ENCODE measurements around the gene RNF14. TPM values are rescaled to one million over a fixed set of nuclear protein-coding genes. Genes with fewer than 3 reads are reported as not detected.

The RNF14 gene
- total and polyA plus RNA-seq, 12 donors = 21.6 to 185 (median 83.6) TPM

- Histone ChIP-seq H3K27me3 (no peaks in the 10 kb centered on the region), H3K27ac (peak overlapping the region; percentile 78 to 96 (median 93)), H3K4me1 (replicated peaks in 1 of 2) (peaks cover 17 to 20% of the 10 kb centered on the region in 2 donors), H3K4me3 (peak overlapping the region in 1 of 4 donors; percentile 90), H3K9me3 (replicated peaks in 1 of 3) (no peaks in the 10 kb centered on the region), H3K36me3 (replicated peaks in 1 of 2) (no peaks in the 10 kb centered on the region)
- TF ChIP-seq POLR2A (IDR thresholded peaks at IDR 0.05) = peak in 1 of 2 donors; percentile 39
- no peak for TF ChIP-seq CTCF (IDR thresholded peaks at IDR 0.05)
- intact Hi-C loops (cut with DNase I) = no loop called here
- 63 to 68% (median 64%) methylated on average over 16 of the region's 16 CpGs for WGBS, 4 donors
- DNase-seq = peak; percentile 79 to 92 (median 90)
Measured at GRCh38 chr5:142013734-142014521, 45.0 kb downstream of the RNF14 start.

GRCh38 chr5:142014911-142015584, 46.1 kb downstream of the RNF14 start:
- 54 to 62% (median 56%) methylated on average over 7 of the region's 7 CpGs for WGBS, 4 donors
- peak in 3 of 7 donors; percentile 36 to 52 (median 45) for DNase-seq
- peaks cover 17 to 20% of the 10 kb centered on the region in 2 donors for H3K4me1 ChIP-seq (replicated peaks in 1 of 2)

GRCh38 chr5:142015781-142016533, 47.1 kb downstream of the RNF14 start:
- H3K4me1 ChIP-seq (replicated peaks in 1 of 2) = peaks cover 17 to 20% of the 10 kb centered on the region in 2 donors
- intact Hi-C loops (cut with DNase I) = no loop called here
- WGBS, 4 donors = 56 to 69% (median 65%) methylated on average over 6 of the region's 6 CpGs

More at GRCh38 chr5:142014911-142015584, 46.1 kb downstream of the RNF14 start:
- TF ChIP-seq POLR2A (IDR thresholded peaks at IDR 0.05) (no peak), CTCF (IDR thresholded peaks at IDR 0.05) (peak; percentile 34 to 62 (median 51))
- Histone ChIP-seq H3K27me3 (no peaks in the 10 kb centered on the region), H3K9me3 (replicated peaks in 1 of 3) (no peaks in the 10 kb centered on the region), H3K36me3 (replicated peaks in 1 of 2) (no peaks in the 10 kb centered on the region), H3K4me3 (no peak overlapping the region), H3K27ac (peak overlapping the region in 3 of 5 donors; percentile 92 to 96 (median 96))
- intact Hi-C loops (cut with DNase I) = no loop called here

More at GRCh38 chr5:142015781-142016533, 47.1 kb downstream of the RNF14 start:
- H3K9me3 ChIP-seq (replicated peaks in 1 of 3) = no peaks in the 10 kb centered on the region
- peak overlapping the region in 3 of 5 donors; percentile 17 to 96 (median 96) for H3K27ac ChIP-seq
- no peaks in the 10 kb centered on the region for H3K27me3 ChIP-seq
- no peak for TF ChIP-seq POLR2A (IDR thresholded peaks at IDR 0.05)
- no peak for TF ChIP-seq CTCF (IDR thresholded peaks at IDR 0.05)
- DNase-seq = peak in 3 of 7 donors; percentile 20 to 28 (median 25)
- no peaks in the 10 kb centered on the region for H3K36me3 ChIP-seq (replicated peaks in 1 of 2)
- no peak overlapping the region for H3K4me3 ChIP-seq
